GM10266 (cell line): Measurements from ENCODE around the gene SNW1.

Source experiments
- DNase-seq: peaks from one replicate; pipeline ENCODE4 v3.0.0; 2012; ENCODE audit errors: extremely low spot score
- CTCF ChIP-seq: IDR thresholded peaks from 2 replicates; pipeline ENCODE4 v1.5.1; 2012; ENCODE audit warnings: mild to moderate bottlenecking, low read depth; ENCODE audit not compliant: control insufficient read depth, insufficient read depth; ENCODE audit errors: missing control alignments

The SNW1 gene

GRCh38 chr14:77681196-77682157 lies 79.5 kb downstream of the SNW1 start:
- no peak for TF ChIP-seq CTCF
- DNase-seq = no peak

- no peak for DNase-seq
- TF ChIP-seq CTCF = no peak
Measured at GRCh38 chr14:77674931-77675330, 86.0 kb downstream of the SNW1 start.

- TF ChIP-seq CTCF = no peak
- no peak for DNase-seq
Measured at GRCh38 chr14:77673193-77673592, 87.8 kb downstream of the SNW1 start.
